Fibroblast of villous mesenchyme (primary cell): ENCODE results near the gene DNAI1. TPM values are rescaled to one million over a fixed set of nuclear protein-coding genes. Genes with fewer than 3 reads are reported as not detected.

Experiments used
- DNase-seq: peaks from one replicate; pipeline ENCODE4 v3.0.0-alpha.2; 2010; ENCODE audit warnings: low read depth
- H3K4me3 ChIP-seq: 2 replicates; pipeline ENCODE4 v1.5.1; 2011; ENCODE audit warnings: low read depth, mild to moderate bottlenecking, low read length
- small RNA-seq: library from RNA; depleted of rRNA; stranded (forward); fragments of <200 nt; gene quantifications from one replicate; pipeline ENCODE3, GENCODE V24; 2012
- total RNA-seq: library from RNA; depleted of rRNA; stranded (reverse); fragments of >200 nt; gene quantifications from 2 replicates; pipeline ENCODE4 v1.2.3, GENCODE V29; 2012
- TF ChIP-seq, protein P1 (sequence below): IDR thresholded peaks from 2 replicates; pipeline ENCODE4 v1.5.1; 2012; ENCODE audit warnings: low read depth, mild to moderate bottlenecking, low read length; ENCODE audit not compliant: insufficient read depth

DNAI1 gene
- total RNA-seq, 1 donor, result under 0.01 TPM

DNA sequence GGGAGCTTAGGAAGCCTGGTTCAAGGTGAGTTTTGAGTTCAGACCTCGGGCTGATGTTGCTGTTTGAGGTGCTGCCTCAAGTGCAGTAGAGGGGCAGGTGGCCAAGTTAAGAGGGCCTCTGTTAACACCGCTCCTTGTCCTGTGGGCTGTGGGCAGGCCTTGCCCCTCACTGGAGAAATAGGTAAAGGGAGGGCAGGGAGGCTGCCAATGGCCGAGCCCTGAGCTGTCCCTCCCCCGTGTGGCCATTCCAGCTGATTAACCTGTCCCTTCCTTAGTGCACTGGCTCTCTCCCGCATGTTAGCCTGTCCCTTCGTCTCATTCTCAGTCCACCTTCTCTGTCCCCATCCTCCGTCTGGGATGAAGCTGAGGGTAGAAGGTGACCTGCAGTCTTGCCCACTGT is 109.5 kb downstream of the DNAI1 start:
- TF ChIP-seq, protein P1, sequence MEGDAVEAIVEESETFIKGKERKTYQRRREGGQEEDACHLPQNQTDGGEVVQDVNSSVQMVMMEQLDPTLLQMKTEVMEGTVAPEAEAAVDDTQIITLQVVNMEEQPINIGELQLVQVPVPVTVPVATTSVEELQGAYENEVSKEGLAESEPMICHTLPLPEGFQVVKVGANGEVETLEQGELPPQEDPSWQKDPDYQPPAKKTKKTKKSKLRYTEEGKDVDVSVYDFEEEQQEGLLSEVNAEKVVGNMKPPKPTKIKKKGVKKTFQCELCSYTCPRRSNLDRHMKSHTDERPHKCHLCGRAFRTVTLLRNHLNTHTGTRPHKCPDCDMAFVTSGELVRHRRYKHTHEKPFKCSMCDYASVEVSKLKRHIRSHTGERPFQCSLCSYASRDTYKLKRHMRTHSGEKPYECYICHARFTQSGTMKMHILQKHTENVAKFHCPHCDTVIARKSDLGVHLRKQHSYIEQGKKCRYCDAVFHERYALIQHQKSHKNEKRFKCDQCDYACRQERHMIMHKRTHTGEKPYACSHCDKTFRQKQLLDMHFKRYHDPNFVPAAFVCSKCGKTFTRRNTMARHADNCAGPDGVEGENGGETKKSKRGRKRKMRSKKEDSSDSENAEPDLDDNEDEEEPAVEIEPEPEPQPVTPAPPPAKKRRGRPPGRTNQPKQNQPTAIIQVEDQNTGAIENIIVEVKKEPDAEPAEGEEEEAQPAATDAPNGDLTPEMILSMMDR, result no peak
- DNase-seq, result no peak
- H3K4me3 ChIP-seq, result no peak overlapping the region

DNA sequence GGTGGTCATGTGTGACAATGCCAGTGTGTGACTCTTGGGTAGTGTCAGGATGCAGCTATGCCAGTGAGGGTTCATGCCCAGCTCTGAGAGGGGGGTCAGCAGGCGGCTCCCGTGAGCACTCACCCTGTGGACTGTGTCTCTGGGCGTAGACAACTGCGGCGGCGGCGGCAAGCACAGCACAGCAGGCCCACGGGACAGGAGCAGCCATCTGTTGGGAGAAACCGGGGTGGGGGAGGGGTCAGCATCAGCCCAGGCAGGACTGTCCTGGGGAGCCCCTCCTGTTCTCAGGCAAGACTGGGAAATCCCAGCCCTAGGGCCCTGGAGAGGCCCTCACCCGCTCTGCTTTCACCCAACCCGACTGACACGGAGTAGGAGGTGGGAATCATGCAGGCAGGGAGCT is 110.2 kb downstream of the DNAI1 start:
- TF ChIP-seq, protein P1, result no peak
- H3K4me3 ChIP-seq, result no peak overlapping the region
- no peak for DNase-seq

- TF ChIP-seq, protein P1, result no peak
- no peak for DNase-seq
- H3K4me3 ChIP-seq, result no peak overlapping the region
Measured at GRCh38 chr9:34570376-34570775, 111.8 kb downstream of the DNAI1 start.

Small RNA genes lying within 50 kb of the gene (small RNA-seq; reads per million reads assigned to genes)
- gene RN7SKP24, result not detected

Other genes starting within 250 kb of the DNAI1 start
- gene KIF24, start 129.5 kb upstream of the DNAI1 start, total RNA-seq, result 2.6 and 3.5 TPM in 2 replicates
- gene NUDT2, start 129.2 kb upstream of the DNAI1 start, total RNA-seq, result 21.6 and 30.2 TPM in 2 replicates
- gene MYORG, start 81.9 kb upstream of the DNAI1 start, total RNA-seq, result 0.64 and 1.3 TPM in 2 replicates
- 9.3 and 9.9 TPM in 2 replicates for gene FAM219A, start 235 bp upstream of the DNAI1 start, total RNA-seq
- not detected in 2 replicates for gene ENHO, start 64.2 kb downstream of the DNAI1 start, total RNA-seq
- not detected in 2 replicates for gene CNTFR, start 130.9 kb downstream of the DNAI1 start, total RNA-seq
- 14.7 and 14.8 TPM in 2 replicates for gene RPP25L, start 153.3 kb downstream of the DNAI1 start, total RNA-seq
- gene DCTN3, start 161.7 kb downstream of the DNAI1 start, total RNA-seq, result 70.8 and 102 TPM in 2 replicates
- 0.32 TPM in 1 of 2 replicates, not detected in the other for gene ARID3C, start 170.3 kb downstream of the DNAI1 start, total RNA-seq
- gene SIGMAR1, start 179.0 kb downstream of the DNAI1 start, total RNA-seq, result 71.7 and 76.7 TPM in 2 replicates
- gene GALT, start 187.9 kb downstream of the DNAI1 start, total RNA-seq, result 34.1 and 36.7 TPM in 2 replicates
- 8.2 and 14.8 TPM in 2 replicates for gene IL11RA, start 193.4 kb downstream of the DNAI1 start, total RNA-seq
- gene CCL27, start 203.9 kb downstream of the DNAI1 start, total RNA-seq, result not detected in 2 replicates
- gene CCL19, start 232.5 kb downstream of the DNAI1 start, total RNA-seq, result not detected in 2 replicates